Smooth muscle cell of the umbilical artery (primary cell): ENCODE measurements around the gene TRPM1. TPM values are rescaled to one million over a fixed set of nuclear protein-coding genes. Genes with fewer than 3 reads are reported as not detected.

Source experiments
- total RNA-seq: library from RNA; depleted of rRNA; stranded (reverse); fragments of >200 nt; gene quantifications from 2 replicates; pipeline ENCODE4 v1.2.3, GENCODE V29; 2014

The TRPM1 gene
- not detected in 2 replicates for total RNA-seq

GRCh38 chr15:31101262-31102038 lies at the start of gene TRPM1:
Gene TRPM1, minus strand, starts transcription at chr15:31101725. Its CDS starts 20,370 bp downstream, at chr15:31081355.

DNA sequence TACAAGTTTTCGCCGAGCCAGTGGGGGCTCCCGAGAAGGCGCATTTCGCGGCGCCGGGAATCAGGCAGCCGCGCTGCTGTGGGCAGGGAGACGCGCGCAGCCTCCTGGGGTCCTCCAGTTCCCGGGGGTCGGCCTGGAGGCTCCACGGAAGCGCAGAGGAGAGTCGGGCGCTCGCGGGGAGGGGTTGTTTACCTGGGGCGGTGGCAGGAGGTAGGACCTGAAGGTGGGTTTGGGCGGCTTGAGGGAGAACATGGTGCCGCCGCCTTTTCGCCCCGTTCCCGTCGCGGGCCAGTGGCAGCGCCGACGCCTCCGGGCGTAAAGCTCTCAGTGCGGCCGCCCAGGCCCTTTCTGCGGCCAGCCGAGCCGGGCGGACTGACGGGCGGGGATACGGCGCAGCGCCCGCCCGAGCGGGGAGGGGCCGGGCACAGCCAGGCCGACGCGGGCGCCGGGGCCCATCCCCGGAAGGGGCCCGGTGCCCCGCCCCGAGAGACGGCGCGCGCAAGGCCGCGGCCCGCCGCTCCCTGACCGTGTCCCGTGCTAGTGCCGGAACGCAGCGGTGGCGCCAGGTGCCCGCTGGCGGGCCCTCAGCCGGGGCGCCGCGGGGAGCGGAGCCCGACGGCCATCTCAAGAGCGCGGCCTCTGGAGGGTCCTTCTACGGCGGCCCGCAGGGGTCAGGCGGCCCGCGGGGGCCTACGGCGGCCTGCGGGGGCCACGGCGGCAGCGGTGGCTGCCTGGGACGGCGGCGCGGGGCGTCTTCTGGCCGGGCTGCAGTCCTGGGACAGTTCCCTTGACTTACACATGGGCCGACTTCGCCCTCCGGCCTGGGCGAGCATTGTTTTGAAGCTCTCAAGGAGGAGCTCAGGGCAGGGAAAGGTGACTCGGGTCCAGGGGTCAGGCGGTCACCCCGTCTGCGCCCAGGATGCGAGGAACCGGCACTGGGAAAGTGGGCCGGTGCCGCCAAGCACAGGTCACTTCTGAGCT lies 110.0 kb downstream of the TRPM1 start, which contains the start of gene MTMR10:
Gene MTMR10 (minus strand): TSS at position 374 of the 981 bp plus-strand sequence. CDS start 122 bp downstream, at position 252.

Other genes with a start within 250 kb of the TRPM1 start
- gene FAN1, start 197.8 kb downstream of the TRPM1 start, total RNA-seq = 23.8 and 27.4 TPM in 2 replicates
- gene MTMR10, start 110.1 kb downstream of the TRPM1 start, total RNA-seq = 21.7 and 24.0 TPM in 2 replicates
- 10.7 and 24.9 TPM in 2 replicates for gene KLF13, start 225.1 kb upstream of the TRPM1 start, total RNA-seq